ENCODE data around the gene CACNG4.

Gene CACNG4

DNA sequence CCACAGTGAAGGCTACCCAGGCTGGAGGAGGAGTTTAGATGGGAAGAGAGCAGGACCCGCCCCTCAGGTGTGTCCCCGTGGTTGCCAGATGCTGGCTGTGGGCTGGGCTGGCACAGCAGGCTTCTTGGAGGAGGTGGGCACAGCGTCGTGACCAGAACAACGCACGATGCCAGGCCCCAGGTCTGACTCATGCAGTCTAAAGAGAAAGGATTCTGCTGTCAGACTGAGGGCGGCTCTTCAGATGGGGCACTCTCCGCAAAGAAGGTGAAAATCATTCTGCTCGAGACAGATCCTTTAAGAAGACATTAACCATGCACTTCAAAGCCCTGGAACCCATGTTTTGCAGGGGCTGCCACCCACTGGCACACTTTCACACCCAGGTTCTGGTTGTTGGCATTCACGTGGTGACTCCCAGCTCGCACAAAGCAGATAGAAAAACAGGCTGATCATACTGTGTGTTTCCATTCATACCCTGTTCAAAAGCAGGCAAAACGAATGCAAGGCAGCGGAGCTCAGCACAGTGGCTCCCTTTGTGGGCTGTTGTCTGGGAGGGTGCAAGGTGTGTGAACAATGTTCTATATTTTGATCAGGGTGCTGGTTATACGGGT is 19.0 kb downstream of the CACNG4 start:
- H3K4me3 ChIP-seq (ENCODE audit: low read depth, low read length), result no peak overlapping the region
- ChIA-PET POLR2A (no interaction called here), CTCF (no interaction called here)
- TF ChIP-seq, protein P1, sequence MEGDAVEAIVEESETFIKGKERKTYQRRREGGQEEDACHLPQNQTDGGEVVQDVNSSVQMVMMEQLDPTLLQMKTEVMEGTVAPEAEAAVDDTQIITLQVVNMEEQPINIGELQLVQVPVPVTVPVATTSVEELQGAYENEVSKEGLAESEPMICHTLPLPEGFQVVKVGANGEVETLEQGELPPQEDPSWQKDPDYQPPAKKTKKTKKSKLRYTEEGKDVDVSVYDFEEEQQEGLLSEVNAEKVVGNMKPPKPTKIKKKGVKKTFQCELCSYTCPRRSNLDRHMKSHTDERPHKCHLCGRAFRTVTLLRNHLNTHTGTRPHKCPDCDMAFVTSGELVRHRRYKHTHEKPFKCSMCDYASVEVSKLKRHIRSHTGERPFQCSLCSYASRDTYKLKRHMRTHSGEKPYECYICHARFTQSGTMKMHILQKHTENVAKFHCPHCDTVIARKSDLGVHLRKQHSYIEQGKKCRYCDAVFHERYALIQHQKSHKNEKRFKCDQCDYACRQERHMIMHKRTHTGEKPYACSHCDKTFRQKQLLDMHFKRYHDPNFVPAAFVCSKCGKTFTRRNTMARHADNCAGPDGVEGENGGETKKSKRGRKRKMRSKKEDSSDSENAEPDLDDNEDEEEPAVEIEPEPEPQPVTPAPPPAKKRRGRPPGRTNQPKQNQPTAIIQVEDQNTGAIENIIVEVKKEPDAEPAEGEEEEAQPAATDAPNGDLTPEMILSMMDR (IDR thresholded peaks at IDR 0.05; ENCODE audit: insufficient read depth, low read length, missing control alignments), result no peak
- DNase-seq (ENCODE audit: low read depth, low spot score), result no peak

- no peak overlapping the region for H3K4me3 ChIP-seq (ENCODE audit: low read depth, low read length)
- DNase-seq (ENCODE audit: low read depth, low spot score), result no peak
- POLR2A ChIA-PET, result no interaction called here
- CTCF ChIA-PET, result interaction anchor here (1.1 kb wide), 1 partner anchor 9 kb away, joined by 4 read pairs; no protein-coding TSS in a partner anchor
- TF ChIP-seq, protein P1 (IDR thresholded peaks at IDR 0.05; ENCODE audit: insufficient read depth, low read length, missing control alignments), result no peak
Measured at GRCh38 chr17:66984730-66985129, 20.2 kb downstream of the CACNG4 start.

DNA sequence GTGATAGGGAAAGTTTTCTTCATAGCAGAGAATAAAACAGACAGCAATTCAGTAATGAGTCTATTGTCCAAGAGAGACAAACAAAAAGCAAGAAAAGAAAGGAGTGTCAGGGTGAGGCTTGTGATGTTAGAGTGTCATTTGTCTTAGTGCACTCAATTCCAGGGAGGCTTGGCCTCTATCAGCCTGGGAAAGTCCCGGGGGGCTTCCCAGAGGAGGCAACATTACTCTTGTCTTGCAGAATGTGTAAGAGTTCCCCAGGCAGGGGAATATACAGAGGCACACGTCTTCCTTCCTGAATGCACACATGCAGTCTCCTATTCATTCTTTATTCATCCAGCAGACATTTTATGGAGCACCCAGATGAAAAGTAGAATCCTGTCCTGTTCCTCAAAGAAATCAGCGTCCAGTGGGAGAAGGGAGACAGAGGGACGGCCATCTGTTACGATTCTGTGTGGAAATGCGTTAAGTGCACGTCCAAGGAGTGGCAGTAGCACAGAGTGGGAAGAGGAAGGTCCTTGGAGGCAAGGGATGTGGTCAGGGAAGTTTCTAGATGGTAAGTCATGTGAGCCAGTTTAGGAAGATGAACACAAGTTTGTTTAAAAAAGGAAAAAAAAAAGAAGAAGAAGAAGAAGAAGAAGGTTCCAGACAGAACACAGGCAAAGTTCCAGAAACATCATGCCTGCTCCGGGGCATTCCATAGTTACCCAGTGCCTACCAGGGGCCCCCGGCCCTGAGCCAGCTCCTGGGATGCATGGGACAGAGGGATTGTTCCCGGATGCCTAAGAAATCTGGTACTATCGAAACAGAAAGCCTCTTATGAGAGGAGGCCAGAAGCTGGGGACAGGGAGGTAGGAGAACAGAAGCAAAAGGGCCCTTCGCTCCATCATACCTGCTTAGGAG is 21.1 kb downstream of the CACNG4 start:
- POLR2A ChIA-PET, result no interaction called here
- no peak for DNase-seq (ENCODE audit: low read depth, low spot score)
- no peak overlapping the region for H3K4me3 ChIP-seq (ENCODE audit: low read depth, low read length)
- TF ChIP-seq, protein P1 (IDR thresholded peaks at IDR 0.05; ENCODE audit: insufficient read depth, low read length, missing control alignments), result no peak
- CTCF ChIA-PET, result interaction anchor here (1.1 kb wide), 1 partner anchor 10 kb away, joined by 4 read pairs; no protein-coding TSS in a partner anchor

- TF ChIP-seq, protein P1 (IDR thresholded peaks at IDR 0.05; ENCODE audit: insufficient read depth, low read length, missing control alignments), result no peak
- no peak for DNase-seq (ENCODE audit: low read depth, low spot score)
- ChIA-PET CTCF (no interaction called here), POLR2A (no interaction called here)
- H3K4me3 ChIP-seq (ENCODE audit: low read depth, low read length), result no peak overlapping the region
Measured at GRCh38 chr17:66986659-66987058, 22.2 kb downstream of the CACNG4 start.

DNA sequence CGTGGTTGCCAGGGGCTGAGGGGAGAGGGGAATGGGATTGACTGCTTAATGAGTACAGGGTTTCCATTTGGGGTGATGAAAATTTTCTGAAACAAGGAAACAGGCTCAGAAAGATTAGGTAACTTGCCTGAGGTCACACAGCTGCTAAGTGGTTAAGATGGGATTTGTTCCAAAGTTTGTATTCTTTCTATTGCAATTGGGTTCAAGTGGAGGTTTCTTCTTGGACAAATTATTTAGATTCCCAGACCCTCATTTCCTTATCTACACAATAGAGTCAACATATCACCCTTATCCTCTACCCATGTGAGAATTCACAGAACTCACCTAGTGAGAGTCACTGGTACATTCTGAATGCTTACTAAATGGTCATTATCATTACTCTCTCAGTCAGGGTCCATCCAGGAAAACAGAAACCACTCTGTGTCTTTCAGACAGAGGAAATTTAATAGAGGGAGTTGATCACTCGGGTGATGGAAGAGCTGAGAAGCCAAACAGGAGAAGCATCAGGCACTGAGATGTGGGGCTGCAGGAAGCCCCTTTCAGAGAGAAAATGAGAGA is 22.6 kb downstream of the CACNG4 start:
- no peak for DNase-seq (ENCODE audit: low read depth, low spot score)
- ChIA-PET CTCF (no interaction called here), POLR2A (no interaction called here)
- TF ChIP-seq, protein P1 (IDR thresholded peaks at IDR 0.05; ENCODE audit: insufficient read depth, low read length, missing control alignments), result no peak
- H3K4me3 ChIP-seq (ENCODE audit: low read depth, low read length), result no peak overlapping the region
